GM18907 (cell line): ENCODE data around the gene SNX18.
"Not testable (repeated sequence)": the region's sequence is repeated elsewhere in the genome, so short reads cannot be mapped to it uniquely, and the experiment has no call there.

ENCODE experiments used
- ATAC-seq: cut with Tn5 transposase; IDR thresholded peaks from one replicate; pipeline ENCODE4 v1.9.1; 2021; ENCODE audit warnings: mild to moderate bottlenecking, moderate library complexity; ENCODE audit not compliant: unreplicated experiment

SNX18 gene

GRCh38 chr5:54518818-54519508 is 1.4 kb downstream of the SNX18 start:
- ATAC-seq = no peak

- no peak for ATAC-seq
Observed at GRCh38 chr5:54519509-54519876, 1.9 kb downstream of the SNX18 start.

GRCh38 chr5:54520438-54520846 is 2.9 kb downstream of the SNX18 start:
- no peak for ATAC-seq

GRCh38 chr5:54520940-54521339 is 3.4 kb downstream of the SNX18 start:
- ATAC-seq = no peak

- ATAC-seq = no peak
Observed at GRCh38 chr5:54521856-54522479, 4.4 kb downstream of the SNX18 start.

GRCh38 chr5:54523534-54523933 is 6.0 kb downstream of the SNX18 start:
- no peak for ATAC-seq

GRCh38 chr5:54524082-54524481 is 6.5 kb downstream of the SNX18 start:
- ATAC-seq = no peak

GRCh38 chr5:54524704-54525103 is 7.1 kb downstream of the SNX18 start:
- ATAC-seq = no peak

- no peak for ATAC-seq
Observed at GRCh38 chr5:54525261-54525660, 7.7 kb downstream of the SNX18 start.

- no peak for ATAC-seq
Observed at GRCh38 chr5:54525692-54526091, 8.1 kb downstream of the SNX18 start.

GRCh38 chr5:54526604-54527288 is 9.2 kb downstream of the SNX18 start:
- no peak for ATAC-seq

GRCh38 chr5:54528633-54529209 is 11.2 kb downstream of the SNX18 start:
- no peak for ATAC-seq

GRCh38 chr5:54529565-54529964 is 12.0 kb downstream of the SNX18 start:
- ATAC-seq = no peak

GRCh38 chr5:54531546-54531945 is 14.0 kb downstream of the SNX18 start:
- ATAC-seq = no peak

- no peak for ATAC-seq
Observed at GRCh38 chr5:54533541-54534190, 16.1 kb downstream of the SNX18 start.

GRCh38 chr5:54534191-54535004 is 16.8 kb downstream of the SNX18 start:
- no peak for ATAC-seq

GRCh38 chr5:54535149-54535844 is 17.7 kb downstream of the SNX18 start:
- no peak for ATAC-seq

- not testable (repeated sequence) for ATAC-seq
Observed at GRCh38 chr5:54536375-54536774, 18.8 kb downstream of the SNX18 start.

- ATAC-seq = not testable (repeated sequence)
Observed at GRCh38 chr5:54536861-54537260, 19.3 kb downstream of the SNX18 start.

GRCh38 chr5:54537725-54538124 is 20.2 kb downstream of the SNX18 start:
- ATAC-seq = no peak
